Stimulated activated naive B cell treated with anti-CD40 and anti-IgM and Interleukin-4, amounts not matched to agents 10 μg/mL and 1 μg/mL and 100 μg/mL, for 72 hours (primary cell): Measurements from ENCODE around the gene MAGOH.
A peak's percentile ranks its signal among the peaks of the same experiment; 100 is the strongest.

Experiments
- ATAC-seq, 2 donors: fragments of 150-1000 bp; cut with Tn5 transposase; replicated peaks; 2 replicates each; pipeline ENCODE4 v1.10.0; 2021; ENCODE audit warnings: moderate library complexity in 1 of 2
- DNase-seq: peaks from one replicate; pipeline ENCODE4 v3.0.0; 2021
- H3K27ac Mint-ChIP-seq: one replicate; pipeline ENCODE4 v1.8.0; 2022; ENCODE audit warnings: mild to moderate bottlenecking, mixed read lengths
- H3K27me3 Mint-ChIP-seq, 2 donors: one replicate each; pipeline ENCODE4 v1.8.0; 2022; ENCODE audit warnings: mixed read lengths in 2 of 2
- H3K36me3 Mint-ChIP-seq, 2 donors: one replicate each; pipeline ENCODE4 v1.8.0; 2022; ENCODE audit warnings: mixed read lengths in 2 of 2, mild to moderate bottlenecking in 1 of 2
- H3K4me1 Mint-ChIP-seq, 2 donors: one replicate each; pipeline ENCODE4 v1.8.0; 2022; ENCODE audit warnings: mixed read lengths in 2 of 2, mild to moderate bottlenecking in 1 of 2
- H3K4me3 Mint-ChIP-seq, 2 donors: one replicate each; pipeline ENCODE4 v1.8.0; 2022; ENCODE audit warnings: mild to moderate bottlenecking in 2 of 2, mixed read lengths in 2 of 2, moderate library complexity in 1 of 2
- H3K9me3 Mint-ChIP-seq, 2 donors: one replicate each; pipeline ENCODE4 v1.8.0; 2022; ENCODE audit warnings: mixed read lengths in 2 of 2, mild to moderate bottlenecking in 1 of 2

Gene MAGOH

GRCh38 chr1:53260631-53261247, 22.4 kb upstream of the MAGOH start:
- H3K9me3 Mint-ChIP-seq, result no peaks in the 10 kb centered on the region
- H3K4me3 Mint-ChIP-seq, result no peak overlapping the region
- no peak overlapping the region for H3K27ac Mint-ChIP-seq
- peaks cover 69 to 85% of the 10 kb centered on the region in 2 donors for H3K36me3 Mint-ChIP-seq
- no peak for ATAC-seq
- no peaks in the 10 kb centered on the region for H3K27me3 Mint-ChIP-seq
- DNase-seq, result no peak
- peaks cover 0 to 1% of the 10 kb centered on the region in 2 donors for H3K4me1 Mint-ChIP-seq

GRCh38 chr1:53259932-53260331, 21.6 kb upstream of the MAGOH start:
- Mint-ChIP-seq H3K27ac (no peak overlapping the region), H3K9me3 (no peaks in the 10 kb centered on the region), H3K36me3 (peaks cover 64 to 81% of the 10 kb centered on the region in 2 donors), H3K27me3 (no peaks in the 10 kb centered on the region), H3K4me3 (no peak overlapping the region), H3K4me1 (peaks cover 0 to 1% of the 10 kb centered on the region in 2 donors)
- no peak for DNase-seq
- ATAC-seq, result peak; percentile 25

- no peak for DNase-seq
- Mint-ChIP-seq H3K4me1 (peaks cover 0 to 1% of the 10 kb centered on the region in 2 donors), H3K9me3 (no peaks in the 10 kb centered on the region), H3K4me3 (no peak overlapping the region), H3K27me3 (no peaks in the 10 kb centered on the region), H3K27ac (no peak overlapping the region), H3K36me3 (peaks cover 64 to 79% of the 10 kb centered on the region in 2 donors)
- ATAC-seq, result no peak
These were observed 19.9 kb upstream of the MAGOH start for GRCh38 chr1:53258216-53258615.

- no peaks in the 10 kb centered on the region for H3K27me3 Mint-ChIP-seq
- ATAC-seq (no peak), DNase-seq (no peak)
- H3K27ac Mint-ChIP-seq, result no peak overlapping the region
- no peaks in the 10 kb centered on the region for H3K9me3 Mint-ChIP-seq
- peaks cover 59 to 78% of the 10 kb centered on the region in 2 donors for H3K36me3 Mint-ChIP-seq
- no peak overlapping the region for H3K4me3 Mint-ChIP-seq
- H3K4me1 Mint-ChIP-seq, result peaks cover 0 to 1% of the 10 kb centered on the region in 2 donors
These were observed 19.2 kb upstream of the MAGOH start for GRCh38 chr1:53257454-53258081.

GRCh38 chr1:53256511-53257453, 18.5 kb upstream of the MAGOH start:
- Mint-ChIP-seq H3K4me1 (peaks cover 0 to 1% of the 10 kb centered on the region in 2 donors), H3K9me3 (no peaks in the 10 kb centered on the region), H3K27ac (no peak overlapping the region), H3K36me3 (peaks cover 59 to 74% of the 10 kb centered on the region in 2 donors), H3K27me3 (no peaks in the 10 kb centered on the region), H3K4me3 (no peak overlapping the region)
- DNase-seq (no peak), ATAC-seq (no peak)

GRCh38 chr1:53255031-53255430, 16.7 kb upstream of the MAGOH start:
- Mint-ChIP-seq H3K4me1 (no peaks in the 10 kb centered on the region), H3K27me3 (no peaks in the 10 kb centered on the region), H3K27ac (no peak overlapping the region), H3K9me3 (no peaks in the 10 kb centered on the region), H3K4me3 (no peak overlapping the region), H3K36me3 (peaks cover 65 to 75% of the 10 kb centered on the region in 2 donors)
- DNase-seq (no peak), ATAC-seq (no peak)

- Mint-ChIP-seq H3K27me3 (no peaks in the 10 kb centered on the region), H3K4me3 (no peak overlapping the region), H3K9me3 (no peaks in the 10 kb centered on the region), H3K27ac (peak overlapping the region; percentile 31), H3K4me1 (peaks cover 0 to 1% of the 10 kb centered on the region in 2 donors), H3K36me3 (peaks cover 66 to 75% of the 10 kb centered on the region in 2 donors)
- ATAC-seq (no peak), DNase-seq (no peak)
These were observed 15.8 kb upstream of the MAGOH start for GRCh38 chr1:53254011-53254640.

GRCh38 chr1:53250325-53250724, 12.0 kb upstream of the MAGOH start:
- no peak for ATAC-seq
- H3K27ac Mint-ChIP-seq, result no peak overlapping the region
- H3K27me3 Mint-ChIP-seq, result no peaks in the 10 kb centered on the region
- no peak overlapping the region for H3K4me3 Mint-ChIP-seq
- peaks cover 10 to 27% of the 10 kb centered on the region in 2 donors for H3K4me1 Mint-ChIP-seq
- no peaks in the 10 kb centered on the region for H3K9me3 Mint-ChIP-seq
- DNase-seq, result no peak
- H3K36me3 Mint-ChIP-seq, result peaks cover 70 to 77% of the 10 kb centered on the region in 2 donors

GRCh38 chr1:53249706-53250105, 11.4 kb upstream of the MAGOH start:
- DNase-seq (no peak), ATAC-seq (no peak)
- Mint-ChIP-seq H3K27ac (no peak overlapping the region), H3K4me1 (peaks cover 11 to 27% of the 10 kb centered on the region in 2 donors), H3K27me3 (no peaks in the 10 kb centered on the region), H3K4me3 (no peak overlapping the region), H3K9me3 (no peaks in the 10 kb centered on the region), H3K36me3 (peaks cover 71 to 77% of the 10 kb centered on the region in 2 donors)

GRCh38 chr1:53246261-53247134, 8.2 kb upstream of the MAGOH start:
- Mint-ChIP-seq H3K4me3 (no peak overlapping the region), H3K9me3 (no peaks in the 10 kb centered on the region), H3K36me3 (peaks cover 56 to 63% of the 10 kb centered on the region in 2 donors), H3K27ac (no peak overlapping the region), H3K27me3 (no peaks in the 10 kb centered on the region), H3K4me1 (peaks cover 15 to 36% of the 10 kb centered on the region in 2 donors)
- no peak for DNase-seq
- peak in 1 of 2 donors; percentile 43 for ATAC-seq

- H3K4me3 Mint-ChIP-seq, result no peak overlapping the region
- H3K9me3 Mint-ChIP-seq, result no peaks in the 10 kb centered on the region
- no peak for ATAC-seq
- H3K4me1 Mint-ChIP-seq, result peaks cover 16 to 36% of the 10 kb centered on the region in 2 donors
- no peak for DNase-seq
- H3K36me3 Mint-ChIP-seq, result peaks cover 33 to 39% of the 10 kb centered on the region in 2 donors
- H3K27me3 Mint-ChIP-seq, result no peaks in the 10 kb centered on the region
- H3K27ac Mint-ChIP-seq, result no peak overlapping the region
These were observed 5.8 kb upstream of the MAGOH start for GRCh38 chr1:53244141-53244540.

- H3K4me3 Mint-ChIP-seq, result no peak overlapping the region
- DNase-seq, result no peak
- no peaks in the 10 kb centered on the region for H3K9me3 Mint-ChIP-seq
- H3K27ac Mint-ChIP-seq, result no peak overlapping the region
- peaks cover 27 to 31% of the 10 kb centered on the region in 2 donors for H3K36me3 Mint-ChIP-seq
- no peak for ATAC-seq
- H3K27me3 Mint-ChIP-seq, result no peaks in the 10 kb centered on the region
- peaks cover 17 to 43% of the 10 kb centered on the region in 2 donors for H3K4me1 Mint-ChIP-seq
These were observed 4.1 kb upstream of the MAGOH start for GRCh38 chr1:53242381-53242780.

- H3K4me3 Mint-ChIP-seq, result no peak overlapping the region
- no peak overlapping the region for H3K27ac Mint-ChIP-seq
- peaks cover 16 to 40% of the 10 kb centered on the region in 2 donors for H3K4me1 Mint-ChIP-seq
- H3K27me3 Mint-ChIP-seq, result no peaks in the 10 kb centered on the region
- ATAC-seq (no peak), DNase-seq (no peak)
- no peaks in the 10 kb centered on the region for H3K9me3 Mint-ChIP-seq
- peaks cover 23 to 28% of the 10 kb centered on the region in 2 donors for H3K36me3 Mint-ChIP-seq
These were observed 3.5 kb upstream of the MAGOH start for GRCh38 chr1:53241828-53242227.
